HG03025 (cell line): ENCODE measurements around the gene IQGAP2.
"Not testable (repeated sequence)": the region's sequence is repeated elsewhere in the genome, so short reads cannot be mapped to it uniquely, and the experiment has no call there.

ENCODE experiments used
- ATAC-seq: cut with Tn5 transposase; IDR thresholded peaks from one replicate; pipeline ENCODE4 v1.9.1; 2021; ENCODE audit warnings: mild to moderate bottlenecking, moderate library complexity; ENCODE audit not compliant: unreplicated experiment, low FRiP score

The IQGAP2 gene

GRCh38 chr5:76723266-76723665, 320.2 kb downstream of the IQGAP2 start:
- ATAC-seq = no peak

GRCh38 chr5:76723906-76724305, 320.8 kb downstream of the IQGAP2 start:
- no peak for ATAC-seq

DNA sequence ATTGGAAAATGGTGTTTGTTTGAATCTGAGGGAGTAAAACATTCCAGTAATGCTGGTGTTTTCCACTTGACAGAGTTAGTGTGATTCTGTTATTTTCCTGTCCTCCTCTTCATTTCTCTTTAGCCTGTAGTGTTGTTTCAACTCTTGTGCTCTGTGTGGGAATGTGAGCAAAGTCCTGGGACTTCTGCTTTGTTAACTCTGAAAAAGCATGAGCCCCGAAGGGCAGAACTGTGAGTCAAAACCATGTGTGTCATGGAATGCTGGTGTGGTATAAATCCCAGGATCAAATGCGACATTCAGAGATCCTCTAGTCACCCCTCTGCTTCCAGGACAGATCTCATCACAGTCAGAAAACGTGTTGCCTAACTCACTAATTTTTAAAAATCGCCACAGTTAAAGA, 321.8 kb downstream of the IQGAP2 start:
- ATAC-seq = no peak

DNA sequence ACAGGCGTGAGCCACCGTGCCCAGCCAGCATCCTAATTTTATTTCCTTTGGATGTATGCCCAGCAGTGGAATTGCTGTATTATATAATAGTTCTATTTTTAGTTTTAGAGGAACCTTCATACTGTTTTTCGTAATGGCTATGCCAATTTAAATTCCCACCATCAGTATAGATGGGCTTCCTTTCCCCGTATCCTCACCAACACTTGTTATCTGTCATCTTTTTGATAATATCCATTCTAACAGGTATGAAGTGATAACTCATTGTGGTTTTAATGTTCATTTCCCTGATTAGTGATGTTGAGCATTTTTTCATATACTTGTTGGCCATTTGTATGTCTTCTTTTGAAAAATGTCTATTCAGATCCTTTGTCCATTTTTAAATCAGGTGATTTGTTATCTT, 325.9 kb downstream of the IQGAP2 start:
- ATAC-seq = no peak

- ATAC-seq = no peak
Observed at GRCh38 chr5:76729373-76730290, 326.5 kb downstream of the IQGAP2 start.

- ATAC-seq = no peak
Observed at GRCh38 chr5:76732405-76733048, 329.4 kb downstream of the IQGAP2 start.

DNA sequence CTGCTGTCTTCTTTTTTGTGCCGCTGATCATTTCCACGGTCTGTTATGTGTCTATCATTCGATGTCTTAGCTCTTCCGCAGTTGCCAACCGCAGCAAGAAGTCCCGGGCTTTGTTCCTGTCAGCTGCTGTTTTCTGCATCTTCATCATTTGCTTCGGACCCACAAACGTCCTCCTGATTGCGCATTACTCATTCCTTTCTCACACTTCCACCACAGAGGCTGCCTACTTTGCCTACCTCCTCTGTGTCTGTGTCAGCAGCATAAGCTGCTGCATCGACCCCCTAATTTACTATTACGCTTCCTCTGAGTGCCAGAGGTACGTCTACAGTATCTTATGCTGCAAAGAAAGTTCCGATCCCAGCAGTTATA, 329.9 kb downstream of the IQGAP2 start:
- no peak for ATAC-seq

DNA sequence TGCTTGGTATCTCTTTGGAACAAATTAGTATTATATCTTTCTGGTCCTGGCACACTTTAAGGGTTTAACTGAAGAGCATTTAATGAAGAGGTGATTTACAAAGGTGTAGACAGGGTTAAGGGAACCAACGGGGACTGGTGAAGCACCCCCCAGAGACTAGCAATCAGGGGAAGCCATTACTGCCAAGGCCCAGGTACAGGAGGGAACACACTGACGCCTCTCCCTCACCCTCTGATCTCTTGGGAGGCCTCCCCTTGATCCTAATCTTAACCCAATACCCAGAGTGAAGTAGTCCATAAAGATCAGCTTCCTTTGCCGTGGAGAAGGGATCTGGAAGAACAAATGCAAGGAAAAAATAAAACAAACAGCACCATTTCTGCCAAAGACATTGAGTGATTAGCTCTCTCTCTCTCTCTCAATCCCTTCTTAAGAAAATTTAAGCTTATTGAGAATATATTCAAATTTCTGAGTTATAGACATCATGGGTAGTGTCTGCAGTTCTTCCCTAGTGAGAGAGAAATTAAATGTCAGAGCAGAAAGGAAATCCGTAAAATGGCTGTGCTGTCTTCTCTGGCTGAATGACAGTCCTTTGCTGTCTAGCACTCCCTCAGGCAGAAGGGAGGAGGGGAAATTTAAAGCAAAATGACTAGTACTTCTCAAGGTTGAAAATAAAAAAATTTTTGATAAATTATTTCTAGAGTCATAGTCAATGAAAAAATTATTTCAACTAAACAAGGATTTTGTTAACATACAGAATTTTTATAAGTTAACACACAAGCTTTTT, 332.9 kb downstream of the IQGAP2 start:
- ATAC-seq = no peak

GRCh38 chr5:76736679-76737556, 333.8 kb downstream of the IQGAP2 start:
- ATAC-seq = no peak

- no peak for ATAC-seq
Observed at GRCh38 chr5:76737846-76738245, 334.8 kb downstream of the IQGAP2 start.

GRCh38 chr5:76741506-76741905, 338.4 kb downstream of the IQGAP2 start:
- ATAC-seq = not testable (repeated sequence)

- no peak for ATAC-seq
Observed at GRCh38 chr5:76742583-76742982, 339.5 kb downstream of the IQGAP2 start.

- ATAC-seq = no peak
Observed at GRCh38 chr5:76744632-76745031, 341.5 kb downstream of the IQGAP2 start.

DNA sequence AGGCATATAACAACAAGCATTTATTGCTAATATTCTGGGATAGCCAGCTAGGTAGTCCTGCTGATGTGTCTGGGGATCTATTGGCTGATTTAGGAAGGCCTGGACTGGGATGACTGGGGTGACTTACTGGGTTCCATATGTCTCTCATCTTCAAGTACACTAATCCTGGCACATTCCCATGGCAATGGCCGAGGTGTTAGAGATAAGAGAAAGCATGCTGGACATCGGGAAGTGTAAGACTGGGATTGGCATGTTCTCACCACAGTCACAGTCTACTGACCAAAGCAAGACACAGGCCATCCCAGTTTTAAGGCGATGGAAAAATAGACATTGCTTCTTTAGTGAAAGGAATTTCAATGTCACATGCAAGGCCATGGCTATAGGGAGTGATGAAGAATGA, 342.6 kb downstream of the IQGAP2 start:
- no peak for ATAC-seq

DNA sequence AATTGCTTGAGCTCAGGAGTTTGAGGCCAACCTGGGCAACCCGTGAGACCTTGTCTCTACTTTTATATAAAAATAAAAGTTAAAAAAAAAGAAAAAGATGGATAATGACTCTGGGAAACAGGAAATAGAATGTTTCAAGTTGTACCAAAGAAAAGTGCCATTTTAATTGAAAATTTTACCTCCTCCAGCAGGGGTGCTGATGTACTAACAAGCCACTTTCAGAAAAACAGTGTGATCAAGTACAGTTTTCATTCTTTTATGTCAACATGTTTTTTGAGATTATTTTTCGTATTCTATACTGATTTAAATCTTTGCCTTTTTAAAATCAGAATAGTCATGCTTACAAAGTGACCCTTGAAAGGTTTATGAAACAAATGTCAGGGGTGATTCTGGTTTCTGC, 343.6 kb downstream of the IQGAP2 start:
- no peak for ATAC-seq

DNA sequence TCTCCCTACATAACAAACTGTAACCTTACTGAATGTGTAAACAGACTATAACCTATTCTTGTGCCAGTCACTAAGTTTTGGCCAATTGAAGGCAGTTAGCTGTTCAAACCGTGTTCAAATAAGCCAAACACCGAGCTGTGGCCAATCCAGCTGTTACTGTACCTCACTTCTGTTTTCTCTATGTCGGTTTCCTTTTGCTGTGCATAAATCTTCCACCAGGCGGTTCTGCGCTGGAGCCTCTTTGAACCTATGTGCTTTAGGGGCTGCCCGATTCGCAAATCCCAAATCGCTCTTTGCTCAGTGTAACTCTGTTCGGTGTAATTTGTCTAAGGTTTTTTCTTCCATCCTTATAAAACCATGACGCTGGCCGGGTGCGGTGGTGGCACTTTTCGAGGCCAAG, 344.6 kb downstream of the IQGAP2 start:
- ATAC-seq = no peak

DNA sequence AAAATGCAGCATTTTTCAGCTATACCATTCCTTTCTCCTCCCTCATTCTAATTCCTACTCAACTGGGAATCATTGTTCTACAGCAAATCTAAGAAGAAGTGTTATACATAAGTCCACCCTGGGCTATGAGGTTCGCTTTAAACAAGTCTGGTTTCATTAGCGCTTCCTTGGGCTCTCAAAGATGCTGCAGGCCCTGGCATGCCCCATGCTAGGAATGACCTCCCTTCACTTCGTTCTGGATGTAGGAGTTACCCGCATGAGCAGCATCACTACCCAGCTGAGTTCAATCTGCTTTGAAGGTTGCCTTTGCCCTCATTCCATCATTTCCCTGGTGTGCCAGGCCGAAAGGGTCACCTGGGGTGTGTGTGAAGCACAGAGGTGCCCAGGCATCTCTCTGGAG, 348.2 kb downstream of the IQGAP2 start:
- ATAC-seq = no peak

DNA sequence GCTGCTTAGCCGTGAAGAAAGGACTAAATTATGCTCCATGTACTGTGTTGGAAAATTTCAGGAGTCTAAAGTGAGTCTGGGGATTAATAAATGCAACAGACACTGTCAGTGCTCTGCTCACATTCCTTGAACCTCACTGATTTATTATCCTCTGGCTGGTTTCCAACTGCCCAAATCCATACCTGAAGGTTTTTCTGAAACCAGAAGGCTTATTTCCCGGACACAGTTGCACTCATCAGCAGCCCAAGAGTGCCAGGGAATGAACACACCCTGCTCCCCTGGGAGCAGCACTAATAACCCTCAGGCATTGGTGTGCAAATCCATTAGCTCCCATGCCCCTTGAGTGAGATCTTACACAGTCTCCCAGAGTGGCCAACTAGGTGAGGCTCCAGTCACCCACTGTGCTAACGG, 351.6 kb downstream of the IQGAP2 start:
- ATAC-seq = no peak

DNA sequence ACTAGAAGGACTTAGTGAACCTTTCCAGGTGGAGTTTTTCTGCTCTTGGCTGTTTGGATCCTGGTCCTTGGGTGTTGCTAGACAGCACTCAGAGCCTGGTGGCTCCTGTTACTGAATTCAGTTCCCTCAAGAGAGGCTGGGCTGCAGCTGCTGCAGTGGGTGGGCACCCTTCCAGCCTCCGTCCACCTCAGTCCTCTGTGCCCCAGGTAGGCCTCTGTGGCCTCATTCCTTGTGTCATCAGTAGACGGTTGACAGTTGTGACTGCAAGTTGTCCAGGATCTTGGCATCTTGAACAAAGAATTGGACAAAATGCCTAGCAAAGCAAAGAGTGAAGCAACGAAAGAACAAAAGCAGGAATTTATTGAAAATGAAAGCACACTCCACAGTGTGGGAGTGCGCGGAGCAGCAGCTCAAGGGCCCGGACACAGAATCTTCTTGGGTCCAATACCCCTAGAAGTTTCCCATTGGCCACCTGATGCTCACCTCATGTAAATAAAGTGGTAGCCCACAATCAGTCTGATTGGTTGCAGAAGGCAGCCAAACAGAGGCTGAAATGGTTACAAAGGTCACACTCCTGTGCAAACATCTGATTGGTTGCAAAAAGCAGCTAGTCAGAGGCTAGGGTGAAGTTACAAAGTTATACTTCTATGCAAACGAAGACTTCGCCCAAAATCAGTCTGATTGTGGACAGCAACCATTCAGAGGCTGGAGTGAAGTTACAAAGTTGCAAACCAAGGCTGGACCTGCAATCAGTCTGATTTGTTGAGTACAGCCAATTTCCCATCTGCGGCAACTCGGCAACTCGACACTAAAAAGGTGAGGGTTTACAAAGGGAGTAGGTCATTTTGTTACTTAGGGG, 352.9 kb downstream of the IQGAP2 start:
- no peak for ATAC-seq
